DMS153 treated with DMSO at 0.1 percent for 48 hours (cell line): ENCODE measurements around the gene SETD1A.
A peak's percentile ranks its signal among the peaks of the same experiment; 100 is the strongest.
"Not testable (repeated sequence)": the region's sequence is repeated elsewhere in the genome, so short reads cannot be mapped to it uniquely, and the experiment has no call there.

ENCODE experiments used
- DNase-seq: peaks from one replicate; lab custom pipeline; 2025; ENCODE audit not compliant: unreplicated experiment; lab: John Stamatoyannopoulos, UW

SETD1A gene

GRCh38 chr16:31013292-31013691, 55.7 kb downstream of the SETD1A start:
- not testable (repeated sequence) for DNase-seq

DNA sequence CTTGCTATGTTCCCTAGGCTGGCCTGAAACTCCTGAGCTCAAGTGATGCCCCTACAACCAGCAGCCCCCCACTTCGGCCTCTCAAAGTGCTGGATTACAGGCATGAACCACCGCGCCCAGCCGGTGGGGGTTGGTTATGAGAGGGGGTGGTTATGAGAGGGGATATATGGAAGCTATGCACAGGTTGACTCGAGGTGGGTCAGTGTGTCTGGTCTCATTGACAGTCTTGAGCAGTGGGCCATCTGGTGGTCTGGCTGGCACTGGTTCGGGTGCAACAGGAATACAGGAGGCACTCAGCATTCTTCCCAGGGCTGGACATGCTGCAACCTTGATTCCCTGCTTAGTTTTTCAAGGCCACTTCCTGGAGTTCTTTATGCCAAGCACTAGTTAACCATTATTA, 58.5 kb downstream of the SETD1A start:
- no peak for DNase-seq

DNA sequence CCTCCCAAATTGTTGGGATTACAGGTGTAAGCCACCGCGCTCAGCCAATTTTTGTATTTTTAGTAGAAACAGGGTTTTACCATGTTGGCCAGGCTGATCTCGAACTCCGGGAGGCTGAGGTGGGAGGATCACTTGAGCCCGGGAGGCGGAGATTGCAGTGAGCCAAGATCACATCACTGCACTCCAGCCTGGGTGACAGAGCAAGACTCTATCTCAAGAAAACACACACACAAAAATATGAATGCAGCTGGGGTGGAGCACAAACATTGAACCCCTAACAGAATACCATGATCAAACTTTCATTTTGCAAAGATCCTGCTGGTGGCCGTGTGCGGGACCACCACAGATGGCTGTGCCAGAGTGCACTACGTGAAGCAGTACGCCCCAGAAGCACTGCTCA, 60.2 kb downstream of the SETD1A start:
- DNase-seq, result not testable (repeated sequence)

- no peak for DNase-seq
These were observed 63.0 kb downstream of the SETD1A start for GRCh38 chr16:31020536-31020935.

DNA sequence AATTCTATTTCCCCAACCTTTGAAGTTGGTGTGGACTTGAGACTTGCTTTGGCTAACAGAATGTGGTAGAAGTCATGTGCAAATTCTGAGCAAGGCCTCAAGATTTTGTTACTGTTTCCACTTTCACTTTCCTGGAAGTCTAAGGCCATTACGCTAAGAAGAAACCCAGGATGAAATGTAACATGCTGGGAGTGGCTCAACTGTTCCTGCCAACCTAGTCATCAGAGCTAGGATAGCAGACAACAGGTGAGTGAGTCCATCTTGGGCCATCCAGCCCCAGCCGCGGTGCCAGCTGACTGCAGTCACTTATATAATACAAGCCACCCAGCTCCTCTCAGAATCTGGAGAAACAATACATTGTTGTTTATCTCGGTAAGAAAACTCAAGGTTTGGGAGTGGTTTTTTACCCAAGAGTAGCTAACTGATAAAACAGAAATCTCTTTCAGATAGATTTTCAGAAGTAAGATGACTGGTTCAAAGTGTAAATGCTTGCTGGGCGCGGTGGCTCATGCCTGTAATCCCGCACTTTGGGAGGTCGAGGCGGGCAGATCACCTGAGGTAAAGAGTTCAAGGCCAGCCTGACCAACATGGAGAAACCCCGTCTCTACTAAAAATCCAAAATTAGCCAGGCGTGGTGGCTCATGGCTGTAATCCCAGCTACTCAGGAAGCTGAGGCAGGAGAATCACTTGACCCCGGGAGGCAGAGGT, 65.1 kb downstream of the SETD1A start:
- DNase-seq, result no peak

GRCh38 chr16:31023252-31023602, 65.7 kb downstream of the SETD1A start:
- DNase-seq, result no peak

GRCh38 chr16:31023627-31024226, 66.2 kb downstream of the SETD1A start:
- no peak for DNase-seq

DNA sequence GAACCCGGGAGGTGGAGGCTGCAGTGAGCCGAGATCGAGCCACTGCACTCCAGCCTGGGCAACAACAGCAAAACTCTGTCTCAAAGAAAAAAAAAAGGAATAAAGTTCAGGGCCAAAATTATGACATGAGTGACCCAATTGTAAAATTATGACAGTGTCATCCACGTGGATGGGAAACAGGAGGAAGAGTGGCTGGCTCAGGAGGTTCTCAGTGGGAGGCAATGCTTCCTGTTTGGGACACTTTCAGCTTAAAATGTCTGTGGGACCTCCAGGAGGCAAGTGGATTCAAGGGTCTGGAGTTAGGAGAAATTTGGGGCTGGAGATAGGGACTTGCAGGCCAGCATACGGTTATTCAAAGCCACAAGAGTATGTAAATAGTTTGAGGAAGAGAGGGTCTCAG, 67.8 kb downstream of the SETD1A start:
- no peak for DNase-seq

DNA sequence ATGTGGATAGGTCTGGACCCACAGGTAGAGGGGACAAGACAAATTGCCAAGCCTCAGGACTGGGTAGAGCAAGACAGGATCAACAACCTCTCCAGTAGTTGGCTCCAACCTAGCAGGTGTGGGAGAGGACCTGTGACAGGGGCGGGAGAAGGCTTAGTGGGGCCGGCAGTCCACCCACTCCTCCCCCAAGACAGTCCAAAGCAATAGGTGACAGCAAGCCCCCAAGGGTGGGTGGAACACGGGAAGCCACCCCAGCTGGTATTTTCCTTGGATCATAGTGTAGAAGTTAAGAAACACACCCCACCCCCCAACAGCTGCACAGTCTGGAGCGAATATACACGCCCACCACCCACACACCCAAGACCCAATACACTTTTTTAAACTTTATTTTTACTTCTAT, 71.7 kb downstream of the SETD1A start:
- no peak for DNase-seq

DNA sequence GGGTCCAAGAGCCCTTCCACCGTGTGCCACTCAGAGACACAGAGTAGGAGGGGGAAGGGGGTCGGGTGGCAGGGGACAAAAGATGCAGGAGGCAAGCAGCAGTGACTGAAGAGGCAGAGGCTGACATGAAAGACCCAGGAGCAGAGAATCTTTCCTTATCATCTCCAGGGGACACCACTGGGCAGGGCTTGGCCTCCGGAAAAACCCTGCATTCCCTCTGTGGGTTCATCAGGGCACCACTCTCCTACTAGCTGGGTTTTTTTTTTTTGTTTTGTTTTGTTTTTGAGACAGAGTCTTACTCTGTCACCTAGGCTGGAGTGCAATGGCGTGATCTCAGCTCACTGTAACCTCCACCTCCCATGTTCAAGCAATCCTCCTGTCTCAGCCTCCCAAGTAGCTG, 73.7 kb downstream of the SETD1A start:
- DNase-seq, result no peak

DNA sequence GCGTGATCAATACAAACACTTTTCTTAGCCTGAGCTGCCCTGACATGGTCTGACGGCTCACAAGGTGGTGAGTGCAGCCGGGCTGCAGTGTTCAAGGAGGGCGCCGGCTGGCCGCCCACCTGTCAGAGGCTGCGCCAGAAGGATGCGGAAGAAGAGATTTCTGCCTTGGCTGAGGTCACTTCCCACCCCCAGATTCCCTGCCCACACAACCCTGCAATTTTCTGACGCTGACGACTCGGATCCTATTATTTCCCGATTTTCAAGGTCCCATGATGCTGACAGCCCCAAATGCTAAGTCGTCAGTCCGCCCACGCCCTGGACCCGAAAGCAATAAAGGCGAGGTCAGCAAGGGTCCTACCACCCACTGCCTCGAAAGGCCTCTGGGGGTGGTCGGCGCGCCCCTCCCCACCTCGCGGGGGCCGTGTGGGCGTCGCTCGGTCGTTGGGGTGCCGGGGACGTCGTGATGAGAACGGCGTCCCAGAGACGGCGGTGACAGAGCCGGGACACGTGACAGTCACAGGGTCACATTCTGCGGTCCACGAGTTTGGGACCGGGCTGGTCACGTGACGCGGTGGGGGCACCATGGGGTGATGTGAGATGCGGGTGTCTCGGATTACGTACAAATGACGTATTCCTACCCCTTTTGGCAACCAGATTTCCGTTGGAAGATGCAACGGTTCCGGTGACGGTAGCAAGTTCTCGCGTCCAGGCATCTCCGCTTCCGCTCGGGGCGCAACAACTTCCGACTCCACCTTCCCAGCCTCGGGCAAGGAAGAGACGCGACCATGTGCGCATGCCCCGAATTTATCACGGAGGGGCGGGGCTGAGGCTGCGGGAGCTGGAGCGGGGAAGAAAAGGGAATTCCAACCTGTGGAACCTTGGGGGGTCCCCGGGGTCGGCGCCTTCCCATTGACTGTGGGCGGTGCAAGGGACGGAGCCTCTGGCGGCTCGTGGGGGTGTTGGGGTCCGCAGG, 75.5 kb downstream of the SETD1A start, which contains the start of gene STX4:
TSS of gene STX4 (plus strand) at position 823 of the 973 bp plus-strand sequence. CDS start 248 bp downstream, outside the sequence.
- peak; percentile 88 for DNase-seq

GRCh38 chr16:31033709-31034492, 76.3 kb downstream of the SETD1A start:
- peak; percentile 64 for DNase-seq
